Measurements from ENCODE around the gene APP.

The APP gene

DNA sequence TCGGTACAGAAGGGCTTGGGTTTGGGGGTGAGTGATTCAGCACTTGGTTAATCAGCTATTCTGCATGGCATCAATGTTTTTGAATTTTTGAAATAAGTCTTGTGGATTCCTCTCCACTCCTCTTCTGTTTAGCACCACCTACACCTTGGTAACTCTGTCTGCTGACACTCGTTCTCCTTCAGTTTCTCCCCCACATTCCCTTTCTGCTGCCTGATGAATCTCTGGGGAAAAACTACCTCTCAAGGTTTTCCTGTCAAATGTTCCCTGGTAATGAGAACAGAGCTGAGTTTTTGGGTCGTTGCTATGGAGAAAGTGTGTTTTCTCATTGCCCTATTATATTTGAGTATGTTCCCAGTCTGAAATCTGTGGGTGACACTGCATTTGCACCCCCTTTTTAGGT lies 327.6 kb downstream of the APP start:
- no peak overlapping the region for H3K4me2 ChIP-seq (ENCODE audit: insufficient read depth, low read length)
- H3K4me1 ChIP-seq (ENCODE audit: insufficient read depth, low read length) = no peaks in the 10 kb centered on the region
- peaks cover 5% of the 10 kb centered on the region for H3K9me3 ChIP-seq (ENCODE audit: insufficient read depth, low read length, severe bottlenecking)
- DNase-seq (no peak), ATAC-seq (ENCODE audit: insufficient read depth, low read depth) (no peak)
- no peak overlapping the region for H3K9ac ChIP-seq (ENCODE audit: low read depth, low read length)
- TF ChIP-seq, protein P1, sequence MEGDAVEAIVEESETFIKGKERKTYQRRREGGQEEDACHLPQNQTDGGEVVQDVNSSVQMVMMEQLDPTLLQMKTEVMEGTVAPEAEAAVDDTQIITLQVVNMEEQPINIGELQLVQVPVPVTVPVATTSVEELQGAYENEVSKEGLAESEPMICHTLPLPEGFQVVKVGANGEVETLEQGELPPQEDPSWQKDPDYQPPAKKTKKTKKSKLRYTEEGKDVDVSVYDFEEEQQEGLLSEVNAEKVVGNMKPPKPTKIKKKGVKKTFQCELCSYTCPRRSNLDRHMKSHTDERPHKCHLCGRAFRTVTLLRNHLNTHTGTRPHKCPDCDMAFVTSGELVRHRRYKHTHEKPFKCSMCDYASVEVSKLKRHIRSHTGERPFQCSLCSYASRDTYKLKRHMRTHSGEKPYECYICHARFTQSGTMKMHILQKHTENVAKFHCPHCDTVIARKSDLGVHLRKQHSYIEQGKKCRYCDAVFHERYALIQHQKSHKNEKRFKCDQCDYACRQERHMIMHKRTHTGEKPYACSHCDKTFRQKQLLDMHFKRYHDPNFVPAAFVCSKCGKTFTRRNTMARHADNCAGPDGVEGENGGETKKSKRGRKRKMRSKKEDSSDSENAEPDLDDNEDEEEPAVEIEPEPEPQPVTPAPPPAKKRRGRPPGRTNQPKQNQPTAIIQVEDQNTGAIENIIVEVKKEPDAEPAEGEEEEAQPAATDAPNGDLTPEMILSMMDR (IDR thresholded peaks at IDR 0.05; ENCODE audit: borderline replicate concordance, extremely low read depth, low read length, poor library complexity, severe bottlenecking) = no peak
- no peak for TF ChIP-seq EZH2 (IDR thresholded peaks at IDR 0.05; ENCODE audit: borderline replicate concordance, low read depth, low read length, severe bottlenecking)
- H4K20me1 ChIP-seq (ENCODE audit: insufficient read depth, low read length) = no peaks in the 10 kb centered on the region
- no peak overlapping the region for H3K27ac ChIP-seq (ENCODE audit: low read length)
- H3K36me3 ChIP-seq (ENCODE audit: insufficient read depth, low read length) = no peaks in the 10 kb centered on the region
- no peak overlapping the region for H2AFZ ChIP-seq (ENCODE audit: low read depth, low read length)
- H3K4me3 ChIP-seq (ENCODE audit: low read depth in 1 of 2, low read length in 2 of 2) = no peak overlapping the region
- no peaks in the 10 kb centered on the region for H3K27me3 ChIP-seq (ENCODE audit: insufficient read depth, low read length, poor library complexity)
- no peaks in the 10 kb centered on the region for H3K79me2 ChIP-seq (ENCODE audit: insufficient read depth, low read length)

DNA sequence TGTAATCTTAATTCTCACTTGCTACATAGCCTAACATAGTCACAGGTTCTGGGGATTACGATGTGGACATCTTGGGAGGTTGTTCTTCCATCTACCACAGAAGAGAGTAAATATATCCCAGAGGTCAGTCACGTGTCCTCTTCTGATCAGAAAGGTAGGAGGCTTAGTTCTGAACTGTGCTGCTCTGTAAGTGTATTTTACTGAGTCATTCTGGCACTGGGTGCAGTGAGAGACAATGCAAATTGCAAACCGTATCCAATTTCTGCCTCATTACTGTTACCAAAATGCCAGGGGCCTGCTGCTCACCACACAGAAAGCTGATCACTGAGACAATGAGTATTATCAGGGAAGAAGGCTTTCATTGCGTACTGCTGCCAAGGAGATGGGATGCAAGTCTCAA lies 331.8 kb downstream of the APP start:
- Histone ChIP-seq H4K20me1 (ENCODE audit: insufficient read depth, low read length) (no peaks in the 10 kb centered on the region), H3K27ac (ENCODE audit: low read length) (no peak overlapping the region), H3K9ac (ENCODE audit: low read depth, low read length) (no peak overlapping the region), H3K4me1 (ENCODE audit: insufficient read depth, low read length) (no peaks in the 10 kb centered on the region), H3K79me2 (ENCODE audit: insufficient read depth, low read length) (no peaks in the 10 kb centered on the region), H3K36me3 (ENCODE audit: insufficient read depth, low read length) (no peaks in the 10 kb centered on the region), H3K4me3 (ENCODE audit: low read depth in 1 of 2, low read length in 2 of 2) (no peak overlapping the region), H2AFZ (ENCODE audit: low read depth, low read length) (no peak overlapping the region), H3K4me2 (ENCODE audit: insufficient read depth, low read length) (no peak overlapping the region), H3K9me3 (ENCODE audit: insufficient read depth, low read length, severe bottlenecking) (peaks cover 6% of the 10 kb centered on the region), H3K27me3 (ENCODE audit: insufficient read depth, low read length, poor library complexity) (no peaks in the 10 kb centered on the region)
- DNase-seq (no peak), ATAC-seq (ENCODE audit: insufficient read depth, low read depth) (no peak)
- TF ChIP-seq, protein P1 (IDR thresholded peaks at IDR 0.05; ENCODE audit: borderline replicate concordance, extremely low read depth, low read length, poor library complexity, severe bottlenecking) = no peak
- no peak for TF ChIP-seq EZH2 (IDR thresholded peaks at IDR 0.05; ENCODE audit: borderline replicate concordance, low read depth, low read length, severe bottlenecking)

DNA sequence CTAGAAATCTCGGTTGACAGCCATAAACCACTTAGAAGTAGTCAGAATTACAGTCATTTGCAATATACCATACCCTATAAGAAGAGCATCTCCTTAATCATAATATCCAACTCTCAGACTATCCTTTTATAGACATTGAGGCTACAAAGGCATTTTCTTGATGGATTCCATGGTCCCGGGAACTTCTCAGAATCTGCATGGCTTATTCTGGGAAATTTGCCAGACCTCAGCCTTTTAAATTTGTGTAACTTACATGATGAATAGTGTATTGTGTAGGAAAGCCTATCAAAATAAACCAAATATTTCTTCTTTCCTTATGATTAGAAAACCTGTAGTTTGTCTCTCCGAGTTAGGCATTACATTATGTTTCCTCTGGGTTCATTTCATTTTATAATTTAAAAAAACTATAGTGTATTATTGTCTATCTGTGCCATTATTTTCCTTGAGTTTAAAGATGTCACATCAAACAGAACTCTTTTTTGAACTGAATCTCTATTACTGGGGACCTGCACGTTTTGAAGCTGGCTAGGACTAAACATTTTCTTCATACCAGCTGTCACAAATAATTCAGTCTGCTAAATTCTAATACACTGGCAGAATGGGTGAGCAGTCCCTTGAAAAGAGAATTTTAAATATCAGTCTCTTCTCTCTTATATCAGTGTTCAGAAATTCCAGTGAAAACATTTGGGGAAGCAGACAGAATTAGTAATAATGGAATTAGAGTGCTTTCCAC lies 332.9 kb downstream of the APP start:
- H3K4me2 ChIP-seq (ENCODE audit: insufficient read depth, low read length) = no peak overlapping the region

More for the DNA sequence above, 332.9 kb downstream of the APP start:
- DNase-seq (no peak), ATAC-seq (ENCODE audit: insufficient read depth, low read depth) (no peak)
- Histone ChIP-seq H2AFZ (ENCODE audit: low read depth, low read length) (no peak overlapping the region), H3K27me3 (ENCODE audit: insufficient read depth, low read length, poor library complexity) (no peaks in the 10 kb centered on the region), H3K36me3 (ENCODE audit: insufficient read depth, low read length) (no peaks in the 10 kb centered on the region), H4K20me1 (ENCODE audit: insufficient read depth, low read length) (no peaks in the 10 kb centered on the region), H3K79me2 (ENCODE audit: insufficient read depth, low read length) (no peaks in the 10 kb centered on the region), H3K4me1 (ENCODE audit: insufficient read depth, low read length) (no peaks in the 10 kb centered on the region), H3K27ac (ENCODE audit: low read length) (no peak overlapping the region), H3K9me3 (ENCODE audit: insufficient read depth, low read length, severe bottlenecking) (peaks cover 10% of the 10 kb centered on the region), H3K9ac (ENCODE audit: low read depth, low read length) (no peak overlapping the region), H3K4me3 (ENCODE audit: low read depth in 1 of 2, low read length in 2 of 2) (no peak overlapping the region)
- TF ChIP-seq EZH2 (IDR thresholded peaks at IDR 0.05; ENCODE audit: borderline replicate concordance, low read depth, low read length, severe bottlenecking) = no peak
- TF ChIP-seq, protein P1 (IDR thresholded peaks at IDR 0.05; ENCODE audit: borderline replicate concordance, extremely low read depth, low read length, poor library complexity, severe bottlenecking) = no peak
